Activated CD4-positive, CD25-positive, alpha-beta regulatory T cell treated with anti-CD3 and anti-CD28 coated beads, Interleukin-2, amount 50 U/mL, for 24 hours (primary cell): ENCODE results near the gene LIMS4.
"Not testable (repeated sequence)": the region's sequence is repeated elsewhere in the genome, so short reads cannot be mapped to it uniquely, and the experiment has no call there.

Source experiments
- ATAC-seq, 2 donors: fragments of 150-1000 bp; cut with Tn5 transposase; one replicate each; pipeline ENCODE4 v1.10.0; 2021; ENCODE audit warnings: mild to moderate bottlenecking in 1 of 2, moderate library complexity in 1 of 2

Gene LIMS4

GRCh38 chr2:110472171-110473058 is at the start of gene LIMS4:
Gene LIMS4, minus strand, starts transcription at chr2:110472816. Its CDS starts 38 bp downstream, at chr2:110472778.
- not testable (repeated sequence) for ATAC-seq

GRCh38 chr2:110499755-110500377 is 27.2 kb upstream of the LIMS4 start:
- peak in 1 of 2 donors; percentile 67 for ATAC-seq

- not testable (repeated sequence) for ATAC-seq
Observed at GRCh38 chr2:110496027-110496426, 23.4 kb upstream of the LIMS4 start.

GRCh38 chr2:110494488-110494887 is 21.9 kb upstream of the LIMS4 start:
- not testable (repeated sequence) for ATAC-seq

GRCh38 chr2:110488991-110489390 is 16.4 kb upstream of the LIMS4 start:
- ATAC-seq, result not testable (repeated sequence)

GRCh38 chr2:110482697-110483096 is 10.1 kb upstream of the LIMS4 start:
- not testable (repeated sequence) for ATAC-seq

GRCh38 chr2:110481200-110481599 is 8.6 kb upstream of the LIMS4 start:
- not testable (repeated sequence) for ATAC-seq

- not testable (repeated sequence) for ATAC-seq
Observed at GRCh38 chr2:110480084-110480483, 7.5 kb upstream of the LIMS4 start.

- ATAC-seq, result not testable (repeated sequence)
Observed at GRCh38 chr2:110477370-110477769, 4.8 kb upstream of the LIMS4 start.

GRCh38 chr2:110476952-110477351 is 4.3 kb upstream of the LIMS4 start:
- not testable (repeated sequence) for ATAC-seq

GRCh38 chr2:110475627-110476359 is 3.2 kb upstream of the LIMS4 start:
- ATAC-seq, result not testable (repeated sequence)

GRCh38 chr2:110474898-110475297 is 2.3 kb upstream of the LIMS4 start:
- ATAC-seq, result peak; percentile 95 to 98

GRCh38 chr2:110473059-110473358 is 393 bp upstream of the LIMS4 start:
- not testable (repeated sequence) for ATAC-seq

- not testable (repeated sequence) for ATAC-seq
Observed at GRCh38 chr2:110468921-110469320, 3.7 kb downstream of the LIMS4 start.

- ATAC-seq, result not testable (repeated sequence)
Observed at GRCh38 chr2:110465312-110465711, 7.3 kb downstream of the LIMS4 start.

GRCh38 chr2:110462458-110462857 is 10.2 kb downstream of the LIMS4 start:
- ATAC-seq, result not testable (repeated sequence)

- not testable (repeated sequence) for ATAC-seq
Observed at GRCh38 chr2:110460318-110460717, 12.3 kb downstream of the LIMS4 start.

- ATAC-seq, result not testable (repeated sequence)
Observed at GRCh38 chr2:110457214-110457590, 15.4 kb downstream of the LIMS4 start.

- not testable (repeated sequence) for ATAC-seq
Observed at GRCh38 chr2:110456291-110457213, 16.1 kb downstream of the LIMS4 start.

GRCh38 chr2:110455080-110455670 is 17.4 kb downstream of the LIMS4 start:
- ATAC-seq, result not testable (repeated sequence)

- not testable (repeated sequence) for ATAC-seq
Observed at GRCh38 chr2:110450951-110451350, 21.7 kb downstream of the LIMS4 start.
